Stomach (tissue), 9 donors: ENCODE data around the gene CHAT. TPM values are rescaled to one million over a fixed set of nuclear protein-coding genes. Genes with fewer than 3 reads are reported as not detected.
A peak's percentile ranks its signal among the peaks of the same experiment; 100 is the strongest.

ENCODE experiments used
- DNase-seq, 2 donors: peaks; one replicate each; pipeline versions ENCODE4 v3.0.0 to v3.0.0-alpha.2; 2013 to 2019
- H3K27ac ChIP-seq, 5 donors: fragments of 200-600 bp in 4 of 5; sonication (generic) in 4 of 5; one replicate each; pipeline ENCODE4 v1.5.1; 2013 to 2019; ENCODE audit warnings: mild to moderate bottlenecking in 1 of 5, moderate library complexity in 1 of 5
- H3K27me3 ChIP-seq, 3 donors: fragments of 200-600 bp; sonication (generic); one replicate each; pipeline ENCODE4 v1.5.1; 2017 to 2019; ENCODE audit warnings: mixed run types in 1 of 3
- H3K36me3 ChIP-seq, 4 donors: fragments of 200-600 bp; sonication (generic); 1 replicate in 3 of 4; 2 replicates in 1 of 4; pipeline ENCODE4 v1.5.1; 2016 to 2019
- H3K4me1 ChIP-seq, 4 donors: fragments of 200-600 bp; sonication (generic); one replicate each; pipeline ENCODE4 v1.5.1; 2016 to 2019
- H3K4me3 ChIP-seq, 4 donors: fragments of 200-600 bp; sonication (generic) in 3 of 4; one replicate each; pipeline ENCODE4 v1.5.1; 2016 to 2019; ENCODE audit warnings: mild to moderate bottlenecking in 1 of 4
- H3K9me3 ChIP-seq, 4 donors: fragments of 200-600 bp; sonication (generic); one replicate each; pipeline ENCODE4 v1.5.1; 2016 to 2019
- CTCF ChIP-seq, 7 experiments: fragments of 450-650 bp in 4 of 7; fragments of 200-600 bp in 3 of 7; sonication (generic) in 3 of 7; IDR thresholded peaks; one replicate each; pipeline ENCODE4 v1.5.1; 2016 to 2019; ENCODE audit warnings: antibody characterized with exemption in 7 of 7, control low read depth in 2 of 7, mild to moderate bottlenecking in 1 of 7
- EP300 ChIP-seq: sonication (generic); formaldehyde crosslinking; IDR thresholded peaks from one replicate; pipeline ENCODE4 v1.6.1; 2017; ENCODE audit warnings: antibody characterized with exemption
- POLR2A ChIP-seq, 4 donors: fragments of 450-650 bp; IDR thresholded peaks; one replicate each; pipeline ENCODE4 v1.6.1; 2016; ENCODE audit warnings: antibody characterized with exemption in 4 of 4, control low read depth in 2 of 4, mild to moderate bottlenecking in 1 of 4, moderate library complexity in 1 of 4
- POLR2AphosphoS5 ChIP-seq, 3 donors: sonication (generic); formaldehyde crosslinking; IDR thresholded peaks; one replicate each; pipeline ENCODE4 v1.6.1; 2016; ENCODE audit warnings: antibody characterized with exemption in 3 of 3
- whole genome bisulfite sequencing, 5 donors: extraction: QIAGEN DNeasy Blood & Tissue Kit in 3 of 5; methylation state at CpG; one replicate each; pipeline versions ENCODE4 v1.1.5 to v1.1.7; 2013 to 2018; 5-methylcytosine and 5-hydroxymethylcytosine counted together
- intact Hi-C: fragments of 100-400 bp; cut with DNase I; formaldehyde crosslinking; loops from one replicate; pipeline ENCODE4 v1.15.1; 2023; ENCODE audit warnings: low total_unique reads
- polyA plus RNA-seq, 3 donors: library from polyadenylated mRNA; stranded (reverse); fragments of 200-250 nt; gene quantifications; one replicate each; pipeline ENCODE4 v1.2.3, GENCODE V29; 2013
- total RNA-seq, 5 donors: library from RNA; depleted of rRNA; stranded (reverse); fragments of >200 nt; gene quantifications; one replicate each; pipeline versions ENCODE4 v1.1.0 to v1.2.3, GENCODE V29; 2014 to 2016
- donor health status: healthy with polysubstance abuse.
- donor health status: Bipolar disorder and iron deficiency.
- donor health status: healthy.

The CHAT gene
- total and polyA plus RNA-seq, 8 donors, result 8.7 TPM; not detected in 7

GRCh38 chr10:49633327-49634068, 19.7 kb downstream of the CHAT start:
- Histone ChIP-seq H3K9me3 (no peaks in the 10 kb centered on the region), H3K27me3 (peaks cover 0 to 20% (median 7%) of the 10 kb centered on the region in 3 donors), H3K27ac (no peak overlapping the region), H3K4me1 (no peaks in the 10 kb centered on the region), H3K4me3 (no peak overlapping the region), H3K36me3 (no peaks in the 10 kb centered on the region)
- 30 to 44% (median 37%) methylated on average over 12 to 13 of the region's 13 CpGs for WGBS, 5 donors
- TF ChIP-seq CTCF (IDR thresholded peaks at IDR 0.05) (no peak), POLR2A (IDR thresholded peaks at IDR 0.05) (no peak), POLR2AphosphoS5 (IDR thresholded peaks at IDR 0.05) (no peak), EP300 (no peak)
- intact Hi-C loops, result no loop called here
- DNase-seq, result peak in 1 of 2 donors; percentile 65

DNA sequence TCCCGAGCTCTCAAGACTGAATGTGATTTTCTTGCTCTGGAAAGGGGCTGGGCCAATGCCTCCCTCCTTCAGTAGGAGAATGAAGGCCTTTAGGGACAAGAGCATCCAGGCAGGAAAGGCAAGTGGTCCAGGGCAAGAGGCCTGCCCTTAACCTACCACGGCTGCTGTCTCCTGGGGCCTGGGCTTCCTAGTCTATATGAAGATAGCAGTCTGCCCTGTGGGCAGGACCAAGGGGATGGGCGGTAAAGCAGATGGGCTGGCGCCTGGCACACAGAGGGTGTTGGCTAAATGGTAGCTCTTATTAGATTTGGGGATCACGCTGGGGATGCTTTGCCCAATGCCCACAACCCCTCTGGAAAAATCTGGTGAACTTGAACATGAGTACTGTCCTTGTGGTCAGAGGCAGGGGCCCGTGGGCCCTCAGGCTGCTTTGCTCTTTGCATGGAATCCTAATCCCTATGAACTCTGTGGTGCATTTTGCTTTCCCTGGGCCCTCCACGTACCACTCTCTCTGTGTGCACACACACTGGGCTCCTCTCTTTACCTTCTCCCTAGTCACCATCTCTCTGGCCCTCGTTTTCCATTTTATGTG, 20.3 kb downstream of the CHAT start:
- Histone ChIP-seq H3K36me3 (no peaks in the 10 kb centered on the region), H3K4me3 (no peak overlapping the region), H3K27ac (no peak overlapping the region), H3K4me1 (no peaks in the 10 kb centered on the region), H3K27me3 (peaks cover 0 to 25% (median 7%) of the 10 kb centered on the region in 3 donors), H3K9me3 (no peaks in the 10 kb centered on the region)
- DNase-seq, result no peak
- intact Hi-C loops, result no loop called here
- TF ChIP-seq POLR2AphosphoS5 (IDR thresholded peaks at IDR 0.05), result no peak
- no peak for TF ChIP-seq EP300
- no peak for TF ChIP-seq CTCF (IDR thresholded peaks at IDR 0.05)
- no peak for TF ChIP-seq POLR2A (IDR thresholded peaks at IDR 0.05)
- whole genome bisulfite sequencing, 5 donors, result 64 to 81% (median 64%) methylated on average over 8 of the region's 8 CpGs

GRCh38 chr10:49642311-49642710, 28.5 kb downstream of the CHAT start:
- no peaks in the 10 kb centered on the region for H3K36me3 ChIP-seq
- TF ChIP-seq EP300 (no peak), POLR2A (IDR thresholded peaks at IDR 0.05) (no peak), CTCF (IDR thresholded peaks at IDR 0.05) (no peak), POLR2AphosphoS5 (IDR thresholded peaks at IDR 0.05) (no peak)
- H3K27ac ChIP-seq, result no peak overlapping the region
- no peaks in the 10 kb centered on the region for H3K9me3 ChIP-seq
- H3K4me3 ChIP-seq, result no peak overlapping the region
- intact Hi-C loops, result no loop called here
- DNase-seq, result no peak
- H3K4me1 ChIP-seq, result no peaks in the 10 kb centered on the region
- H3K27me3 ChIP-seq, result peaks cover 0 to 66% (median 19%) of the 10 kb centered on the region in 3 donors
- WGBS, 5 donors, result 86 to 94% (median 88%) methylated on average over 2 to 3 of the region's 3 CpGs

- H3K27ac ChIP-seq, result no peak overlapping the region
- TF ChIP-seq EP300 (no peak), POLR2AphosphoS5 (IDR thresholded peaks at IDR 0.05) (no peak), CTCF (IDR thresholded peaks at IDR 0.05) (no peak), POLR2A (IDR thresholded peaks at IDR 0.05) (no peak)
- no peak for DNase-seq
- 79 to 93% (median 85%) methylated on average over 5 of the region's 5 CpGs for WGBS, 5 donors
- peaks cover 0 to 66% (median 19%) of the 10 kb centered on the region in 3 donors for H3K27me3 ChIP-seq
- intact Hi-C loops, result no loop called here
- no peaks in the 10 kb centered on the region for H3K36me3 ChIP-seq
- no peaks in the 10 kb centered on the region for H3K4me1 ChIP-seq
- H3K4me3 ChIP-seq, result no peak overlapping the region
- no peaks in the 10 kb centered on the region for H3K9me3 ChIP-seq
These were observed 29.6 kb downstream of the CHAT start for GRCh38 chr10:49643241-49644034.
